ENCODE results near the gene SINHCAF.

DNA sequence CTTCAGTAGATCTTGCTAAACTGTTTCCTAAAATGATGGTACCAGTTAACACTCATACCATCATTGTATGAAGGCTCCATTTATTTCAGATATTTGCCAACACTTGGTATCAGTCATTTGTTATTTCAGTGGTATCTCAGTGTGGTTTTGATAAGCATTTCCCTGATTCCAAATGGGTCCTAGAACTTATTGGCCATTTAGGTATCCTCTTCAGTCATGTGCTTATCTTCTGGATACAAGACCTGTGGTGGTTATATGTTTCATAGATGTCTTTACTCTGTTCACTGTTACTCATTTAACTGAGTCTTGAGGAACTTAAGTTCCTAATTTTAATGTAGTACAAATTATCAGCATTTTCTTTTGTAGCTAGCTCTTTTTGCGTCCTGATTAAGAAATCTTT, 13.5 kb downstream of the SINHCAF start:
- TF ChIP-seq TOX (CRISPR knock-in tag; IDR thresholded peaks at IDR 0.05; ENCODE audit: borderline replicate concordance) (no peak), ZFP30 (CRISPR knock-in tag; IDR thresholded peaks at IDR 0.05) (no peak), OSR1 (CRISPR knock-in tag; IDR thresholded peaks at IDR 0.05) (no peak), ZC3H10 (CRISPR knock-in tag; IDR thresholded peaks at IDR 0.05) (no peak), ZNF70 (CRISPR knock-in tag; IDR thresholded peaks at IDR 0.05) (no peak), ZNF8 (CRISPR knock-in tag; IDR thresholded peaks at IDR 0.05) (no peak), TCF4 (CRISPR knock-in tag; IDR thresholded peaks at IDR 0.05; ENCODE audit: borderline replicate concordance) (no peak)
- TF ChIP-seq, protein P1, sequence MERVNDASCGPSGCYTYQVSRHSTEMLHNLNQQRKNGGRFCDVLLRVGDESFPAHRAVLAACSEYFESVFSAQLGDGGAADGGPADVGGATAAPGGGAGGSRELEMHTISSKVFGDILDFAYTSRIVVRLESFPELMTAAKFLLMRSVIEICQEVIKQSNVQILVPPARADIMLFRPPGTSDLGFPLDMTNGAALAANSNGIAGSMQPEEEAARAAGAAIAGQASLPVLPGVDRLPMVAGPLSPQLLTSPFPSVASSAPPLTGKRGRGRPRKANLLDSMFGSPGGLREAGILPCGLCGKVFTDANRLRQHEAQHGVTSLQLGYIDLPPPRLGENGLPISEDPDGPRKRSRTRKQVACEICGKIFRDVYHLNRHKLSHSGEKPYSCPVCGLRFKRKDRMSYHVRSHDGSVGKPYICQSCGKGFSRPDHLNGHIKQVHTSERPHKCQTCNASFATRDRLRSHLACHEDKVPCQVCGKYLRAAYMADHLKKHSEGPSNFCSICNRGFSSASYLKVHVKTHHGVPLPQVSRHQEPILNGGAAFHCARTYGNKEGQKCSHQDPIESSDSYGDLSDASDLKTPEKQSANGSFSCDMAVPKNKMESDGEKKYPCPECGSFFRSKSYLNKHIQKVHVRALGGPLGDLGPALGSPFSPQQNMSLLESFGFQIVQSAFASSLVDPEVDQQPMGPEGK (CRISPR knock-in tag; IDR thresholded peaks at IDR 0.05; ENCODE audit: borderline replicate concordance): no peak
- TF ChIP-seq, protein P2, sequence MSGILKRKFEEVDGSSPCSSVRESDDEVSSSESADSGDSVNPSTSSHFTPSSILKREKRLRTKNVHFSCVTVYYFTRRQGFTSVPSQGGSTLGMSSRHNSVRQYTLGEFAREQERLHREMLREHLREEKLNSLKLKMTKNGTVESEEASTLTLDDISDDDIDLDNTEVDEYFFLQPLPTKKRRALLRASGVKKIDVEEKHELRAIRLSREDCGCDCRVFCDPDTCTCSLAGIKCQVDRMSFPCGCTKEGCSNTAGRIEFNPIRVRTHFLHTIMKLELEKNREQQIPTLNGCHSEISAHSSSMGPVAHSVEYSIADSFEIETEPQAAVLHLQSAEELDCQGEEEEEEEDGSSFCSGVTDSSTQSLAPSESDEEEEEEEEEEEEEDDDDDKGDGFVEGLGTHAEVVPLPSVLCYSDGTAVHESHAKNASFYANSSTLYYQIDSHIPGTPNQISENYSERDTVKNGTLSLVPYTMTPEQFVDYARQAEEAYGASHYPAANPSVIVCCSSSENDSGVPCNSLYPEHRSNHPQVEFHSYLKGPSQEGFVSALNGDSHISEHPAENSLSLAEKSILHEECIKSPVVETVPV (CRISPR knock-in tag; IDR thresholded peaks at IDR 0.05): no peak
- TF ChIP-seq, protein P3, sequence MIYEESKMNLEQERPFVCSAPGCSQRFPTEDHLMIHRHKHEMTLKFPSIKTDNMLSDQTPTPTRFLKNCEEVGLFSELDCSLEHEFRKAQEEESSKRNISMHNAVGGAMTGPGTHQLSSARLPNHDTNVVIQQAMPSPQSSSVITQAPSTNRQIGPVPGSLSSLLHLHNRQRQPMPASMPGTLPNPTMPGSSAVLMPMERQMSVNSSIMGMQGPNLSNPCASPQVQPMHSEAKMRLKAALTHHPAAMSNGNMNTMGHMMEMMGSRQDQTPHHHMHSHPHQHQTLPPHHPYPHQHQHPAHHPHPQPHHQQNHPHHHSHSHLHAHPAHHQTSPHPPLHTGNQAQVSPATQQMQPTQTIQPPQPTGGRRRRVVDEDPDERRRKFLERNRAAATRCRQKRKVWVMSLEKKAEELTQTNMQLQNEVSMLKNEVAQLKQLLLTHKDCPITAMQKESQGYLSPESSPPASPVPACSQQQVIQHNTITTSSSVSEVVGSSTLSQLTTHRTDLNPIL (CRISPR knock-in tag; IDR thresholded peaks at IDR 0.05; ENCODE audit: low read depth): no peak

All from SK-N-SH treated with all-trans-retinoic acid at 6 μM for 48 hours (cell line).